Mesendoderm (in vitro differentiated cells): ENCODE results near the gene CTIF.

ENCODE experiments used
- DNase-seq: peaks from one replicate; pipeline ENCODE4 v3.0.0; 2013
- H2AK5ac ChIP-seq: 2 replicates; pipeline ENCODE4 v1.6.1; 2013; ENCODE audit warnings: low read length, inconsistent platforms
- H2BK120ac ChIP-seq: 2 replicates; pipeline ENCODE4 v1.6.1; 2013; ENCODE audit warnings: low read depth, mild to moderate bottlenecking, low read length, moderate library complexity, mixed read lengths
- H2BK15ac ChIP-seq: replicated peaks from 2 replicates; pipeline ENCODE4 v1.6.1; 2013; ENCODE audit warnings: low read depth, mild to moderate bottlenecking, moderate library complexity
- H2BK5ac ChIP-seq: 2 replicates; pipeline ENCODE4 v1.6.1; 2013; ENCODE audit warnings: low read length, inconsistent platforms
- H3K18ac ChIP-seq: 2 replicates; pipeline ENCODE4 v1.6.1; 2013; ENCODE audit warnings: mild to moderate bottlenecking, low read length, mixed read lengths
- H3K23ac ChIP-seq: one replicate; pipeline ENCODE4 v1.6.1; 2013; ENCODE audit warnings: low read length
- H3K27ac ChIP-seq: 2 replicates; pipeline ENCODE4 v1.5.1; 2013; ENCODE audit warnings: low read depth, mild to moderate bottlenecking, inconsistent platforms, low read length, moderate library complexity
- H3K27me3 ChIP-seq: 2 replicates; pipeline ENCODE4 v1.6.1; 2013; ENCODE audit warnings: low read length, control low read depth, mild to moderate bottlenecking, inconsistent platforms; ENCODE audit not compliant: insufficient read depth, poor library complexity
- H3K36me3 ChIP-seq: 2 replicates; pipeline ENCODE4 v1.6.1; 2013; ENCODE audit warnings: low read length, inconsistent platforms; ENCODE audit not compliant: control insufficient read depth, insufficient read depth
- H3K4ac ChIP-seq: one replicate; pipeline ENCODE4 v1.6.1; 2013; ENCODE audit warnings: low read depth, mild to moderate bottlenecking, low read length, moderate library complexity
- H3K4me1 ChIP-seq: 2 replicates; pipeline ENCODE4 v1.6.1; 2013; ENCODE audit warnings: low read depth, low read length, inconsistent platforms; ENCODE audit not compliant: control insufficient read depth
- H3K4me2 ChIP-seq: 2 replicates; pipeline ENCODE4 v1.6.1; 2013; ENCODE audit warnings: low read length
- H3K4me3 ChIP-seq: 2 replicates; pipeline ENCODE4 v1.5.1; 2013; ENCODE audit warnings: mild to moderate bottlenecking, low read length
- H3K56ac ChIP-seq: one replicate; pipeline ENCODE4 v1.6.1; 2013; ENCODE audit warnings: low read length
- H3K79me1 ChIP-seq: 2 replicates; pipeline ENCODE4 v1.6.1; 2013; ENCODE audit warnings: low read length, inconsistent platforms
- H3K79me2 ChIP-seq: 2 replicates; pipeline ENCODE4 v1.6.1; 2013; ENCODE audit warnings: mild to moderate bottlenecking, low read length; ENCODE audit not compliant: control insufficient read depth, insufficient read depth
- H3K9ac ChIP-seq: 2 replicates; pipeline ENCODE4 v1.6.1; 2013; ENCODE audit warnings: low read length, inconsistent platforms
- H4K5ac ChIP-seq: one replicate; pipeline ENCODE4 v1.6.1; 2013; ENCODE audit warnings: low read length
- H4K8ac ChIP-seq: one replicate; pipeline ENCODE4 v1.6.1; 2013; ENCODE audit warnings: low read depth, mild to moderate bottlenecking, control low read depth, low read length, moderate library complexity
- WGBS: extraction: QIAGEN DNeasy Blood & Tissue Kit; methylation state at CpG from one replicate; pipeline ENCODE4 v1.1.7; 2013; ENCODE audit warnings: low lambda C conversion rate, missing lambda C conversion rate; ENCODE audit not compliant: insufficient coverage; ENCODE audit errors: extremely low coverage; 5-methylcytosine and 5-hydroxymethylcytosine counted together

Gene CTIF

DNA sequence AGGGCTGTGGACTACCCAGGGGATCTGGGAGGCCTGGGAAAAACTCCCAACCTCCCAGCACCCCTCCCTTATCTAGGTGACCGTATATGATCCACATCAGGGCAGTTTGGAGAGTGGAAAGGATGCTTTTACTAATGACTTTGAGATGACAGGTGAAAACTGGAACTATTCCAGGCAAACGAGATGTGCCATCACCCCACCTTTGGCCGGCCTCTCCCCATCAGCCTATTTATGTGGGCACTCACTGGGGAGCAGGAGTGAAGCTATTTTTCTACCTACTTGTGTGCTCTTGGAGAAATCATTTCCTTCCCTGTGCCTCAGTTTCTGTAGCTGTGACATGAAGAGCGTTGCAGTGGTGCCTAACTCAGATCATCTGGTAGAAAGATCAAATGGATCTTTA is 304.8 kb downstream of the CTIF start:
- no peak for DNase-seq
- H4K8ac ChIP-seq = no peak overlapping the region
- no peak overlapping the region for H2AK5ac ChIP-seq
- H2BK5ac ChIP-seq = no peak overlapping the region
- no peaks in the 10 kb centered on the region for H3K79me1 ChIP-seq
- no peaks in the 10 kb centered on the region for H3K27me3 ChIP-seq
- no CpG with 5 or more reads among the region's 4 CpGs for WGBS
- no peak overlapping the region for H3K4me3 ChIP-seq
- no peak overlapping the region for H2BK120ac ChIP-seq
- H3K27ac ChIP-seq = no peak overlapping the region
- no peak overlapping the region for H3K4ac ChIP-seq
- no peak overlapping the region for H3K9ac ChIP-seq
- H2BK15ac ChIP-seq = no peak overlapping the region
- H3K56ac ChIP-seq = peak overlapping the region; percentile 67
- no peak overlapping the region for H4K5ac ChIP-seq
- H3K36me3 ChIP-seq = no peaks in the 10 kb centered on the region
- H3K23ac ChIP-seq = no peak overlapping the region
- H3K4me1 ChIP-seq = peaks cover 20% of the 10 kb centered on the region
- no peak overlapping the region for H3K18ac ChIP-seq
- H3K79me2 ChIP-seq = no peaks in the 10 kb centered on the region
- H3K4me2 ChIP-seq = no peak overlapping the region

GRCh38 chr18:48844271-48844670 is 305.4 kb downstream of the CTIF start:
- Histone ChIP-seq H2BK120ac (no peak overlapping the region), H3K4me1 (peaks cover 20% of the 10 kb centered on the region), H3K27me3 (no peaks in the 10 kb centered on the region), H3K9ac (no peak overlapping the region), H3K27ac (no peak overlapping the region), H4K8ac (no peak overlapping the region), H3K79me2 (no peaks in the 10 kb centered on the region), H3K56ac (no peak overlapping the region), H2BK5ac (no peak overlapping the region), H4K5ac (no peak overlapping the region), H2BK15ac (no peak overlapping the region), H2AK5ac (no peak overlapping the region), H3K4me2 (no peak overlapping the region), H3K36me3 (no peaks in the 10 kb centered on the region), H3K4ac (no peak overlapping the region), H3K23ac (no peak overlapping the region), H3K4me3 (no peak overlapping the region), H3K79me1 (no peaks in the 10 kb centered on the region), H3K18ac (no peak overlapping the region)
- WGBS = no CpG with 5 or more reads among the region's 9 CpGs
- no peak for DNase-seq

DNA sequence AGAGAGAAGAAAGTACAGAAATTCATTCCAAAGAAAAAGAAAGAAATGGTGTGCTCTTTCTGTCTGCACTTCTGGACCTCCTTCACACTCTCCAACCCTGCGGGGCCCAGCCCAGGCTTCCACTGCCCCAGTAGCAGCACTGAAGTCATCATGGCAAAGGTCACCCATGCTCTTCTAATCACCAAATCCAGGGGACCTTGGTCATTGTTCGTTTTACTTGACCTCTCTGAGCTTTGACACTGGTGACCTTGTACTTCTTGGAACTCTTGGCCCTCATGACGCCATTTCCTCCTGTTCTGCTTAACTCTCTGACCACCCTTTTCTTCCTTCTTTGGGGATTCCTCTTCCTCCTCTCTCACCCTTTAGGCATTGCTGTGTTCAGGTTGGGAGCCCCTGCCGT is 306.3 kb downstream of the CTIF start:
- Histone ChIP-seq H2BK120ac (no peak overlapping the region), H3K36me3 (no peaks in the 10 kb centered on the region), H3K4ac (no peak overlapping the region), H3K18ac (no peak overlapping the region), H3K23ac (no peak overlapping the region), H3K79me1 (no peaks in the 10 kb centered on the region), H3K79me2 (no peaks in the 10 kb centered on the region), H2BK5ac (no peak overlapping the region), H3K56ac (no peak overlapping the region), H4K8ac (no peak overlapping the region), H2BK15ac (no peak overlapping the region), H3K27me3 (no peaks in the 10 kb centered on the region), H3K4me1 (peaks cover 20% of the 10 kb centered on the region), H3K4me3 (no peak overlapping the region), H4K5ac (no peak overlapping the region), H3K4me2 (no peak overlapping the region), H2AK5ac (peak overlapping the region; percentile 70), H3K9ac (no peak overlapping the region), H3K27ac (no peak overlapping the region)
- no peak for DNase-seq
- no CpG with 5 or more reads among the region's 4 CpGs for WGBS

- H2BK5ac ChIP-seq = no peak overlapping the region
- no peak overlapping the region for H2BK15ac ChIP-seq
- no peak overlapping the region for H3K56ac ChIP-seq
- H3K36me3 ChIP-seq = no peaks in the 10 kb centered on the region
- H3K27ac ChIP-seq = no peak overlapping the region
- H3K23ac ChIP-seq = no peak overlapping the region
- H3K4ac ChIP-seq = no peak overlapping the region
- H3K4me3 ChIP-seq = no peak overlapping the region
- 100% methylated on average over 1 of the region's 2 CpGs for WGBS
- H4K5ac ChIP-seq = no peak overlapping the region
- no peak overlapping the region for H2AK5ac ChIP-seq
- H2BK120ac ChIP-seq = no peak overlapping the region
- H3K79me1 ChIP-seq = no peaks in the 10 kb centered on the region
- no peak overlapping the region for H3K18ac ChIP-seq
- no peak overlapping the region for H3K4me2 ChIP-seq
- H3K4me1 ChIP-seq = peaks cover 27% of the 10 kb centered on the region
- H4K8ac ChIP-seq = no peak overlapping the region
- no peak for DNase-seq
- no peaks in the 10 kb centered on the region for H3K27me3 ChIP-seq
- no peaks in the 10 kb centered on the region for H3K79me2 ChIP-seq
- no peak overlapping the region for H3K9ac ChIP-seq
These were observed 307.6 kb downstream of the CTIF start for GRCh38 chr18:48846423-48846932.

DNA sequence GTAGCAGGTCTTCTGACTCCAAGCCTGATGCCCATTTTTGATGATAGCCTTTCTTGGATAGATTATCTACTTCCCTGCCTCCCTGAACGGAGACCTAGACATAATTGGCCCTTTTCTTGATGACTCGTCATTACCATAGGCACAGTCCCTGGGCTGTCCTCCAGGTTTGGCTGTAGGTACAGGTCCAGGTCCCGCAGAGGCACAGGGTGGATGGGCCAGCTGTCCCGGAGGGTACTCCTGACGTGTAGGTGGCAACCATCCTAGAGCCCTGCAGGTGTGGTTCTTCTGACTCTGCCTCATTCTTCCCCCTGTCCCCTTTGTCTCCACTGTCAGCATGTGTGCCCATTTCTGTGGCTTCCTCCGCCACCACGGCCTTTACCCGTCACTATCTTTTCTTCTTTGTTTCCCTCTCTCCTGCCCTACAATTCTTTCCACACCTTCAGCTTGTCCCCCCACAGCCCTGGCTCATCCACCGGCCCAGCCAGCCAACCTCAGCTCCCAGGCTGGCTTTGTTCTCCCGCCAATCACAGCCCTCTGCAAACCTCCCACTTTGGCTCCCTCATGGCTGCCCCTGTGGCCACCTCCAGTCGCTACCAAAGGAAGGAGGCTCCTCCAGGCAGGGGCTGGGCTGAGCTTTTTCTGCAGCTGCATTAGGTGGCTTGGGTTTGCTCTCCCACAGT is 309.1 kb downstream of the CTIF start:
- Histone ChIP-seq H3K4me3 (no peak overlapping the region), H4K5ac (no peak overlapping the region), H3K79me2 (no peaks in the 10 kb centered on the region), H3K18ac (peak overlapping the region; percentile 7), H3K4me2 (no peak overlapping the region), H3K4me1 (peaks cover 14% of the 10 kb centered on the region), H2BK120ac (no peak overlapping the region), H2BK15ac (no peak overlapping the region), H2AK5ac (peak overlapping the region; percentile 71), H3K27me3 (no peaks in the 10 kb centered on the region), H2BK5ac (no peak overlapping the region), H3K79me1 (no peaks in the 10 kb centered on the region), H3K4ac (no peak overlapping the region), H3K36me3 (no peaks in the 10 kb centered on the region), H3K9ac (no peak overlapping the region), H3K56ac (peak overlapping the region; percentile 61), H4K8ac (no peak overlapping the region), H3K27ac (no peak overlapping the region), H3K23ac (peak overlapping the region; percentile 48)
- DNase-seq = no peak
- WGBS = no CpG with 5 or more reads among the region's 11 CpGs
